HAP-1 (cell line): ENCODE results near the gene ADAMTS8.

Experiments
- DNase-seq, 2 experiments: peaks; one replicate each; pipeline ENCODE4 v3.0.0-alpha.2; 2016 to 2020; ENCODE audit warnings: low spot score in 2 of 2
- H3K27me3 ChIP-seq: fragments of 250-450 bp; sonication (Bioruptor Pico); 2 replicates; pipeline ENCODE4 v1.5.1; 2020; ENCODE audit warnings: low read depth, mild to moderate bottlenecking, moderate library complexity
- H3K36me3 ChIP-seq: fragments of 250-450 bp; sonication (Bioruptor Pico); replicated peaks from 2 replicates; pipeline ENCODE4 v1.5.1; 2020; ENCODE audit warnings: mild to moderate bottlenecking
- H3K4me1 ChIP-seq: fragments of 250-450 bp; sonication (Bioruptor Pico); 2 replicates; pipeline ENCODE4 v1.5.1; 2020; ENCODE audit warnings: mild to moderate bottlenecking
- H3K4me3 ChIP-seq: fragments of 250-450 bp; sonication (Bioruptor Pico); 2 replicates; pipeline ENCODE4 v1.5.1; 2020; ENCODE audit warnings: mild to moderate bottlenecking, moderate library complexity
- H3K9me3 ChIP-seq: fragments of 250-450 bp; sonication (Bioruptor Pico); 2 replicates; pipeline ENCODE4 v1.5.1; 2020; ENCODE audit warnings: mild to moderate bottlenecking, moderate library complexity
- in situ Hi-C: fragments of 300-500 bp; cut with MboI; formaldehyde crosslinking; loops from 3 replicates; pipeline ENCODE4 v1.14.3; 2020; ENCODE audit warnings: low sequenced_read_pairs, inconsistent platforms, mixed read lengths

ADAMTS8 gene

DNA sequence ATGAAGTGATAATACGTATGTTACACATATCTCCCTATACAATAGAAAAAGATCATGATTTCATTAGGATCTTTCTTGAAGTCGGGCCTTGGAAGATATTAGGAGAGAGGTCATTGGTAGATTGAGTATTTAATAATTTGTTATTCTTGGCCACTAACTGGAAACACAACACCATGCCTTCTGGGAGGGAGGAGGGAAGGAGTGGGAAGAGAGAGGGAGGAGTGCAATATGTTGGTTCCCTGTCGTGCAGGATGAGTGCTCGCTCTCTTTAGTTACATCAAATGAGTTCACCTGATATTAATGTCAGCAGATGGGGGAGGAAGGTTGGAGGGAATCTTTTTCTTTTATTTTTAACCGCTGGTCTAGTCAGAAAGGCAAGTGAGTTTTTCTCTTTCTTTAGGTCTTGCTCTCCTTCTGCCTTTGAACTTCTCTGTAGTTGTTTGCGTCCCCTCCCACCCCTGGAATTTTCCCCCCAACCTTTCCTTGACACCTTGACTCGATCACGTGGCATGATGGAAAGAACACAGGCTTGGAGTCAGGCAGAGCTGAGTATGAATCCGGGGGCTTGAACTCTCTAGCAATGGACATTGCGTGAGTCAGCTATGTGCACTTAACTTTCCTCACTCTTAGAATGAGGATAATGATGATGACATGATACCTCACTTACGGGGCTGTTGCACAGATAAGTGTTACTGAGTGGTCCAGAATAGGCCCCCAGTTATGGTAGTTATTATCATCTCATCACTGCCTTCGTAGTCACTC is 26.3 kb upstream of the ADAMTS8 start:
- no peak for DNase-seq
- Histone ChIP-seq H3K9me3 (no peaks in the 10 kb centered on the region), H3K36me3 (no peaks in the 10 kb centered on the region), H3K4me3 (no peak overlapping the region), H3K4me1 (no peaks in the 10 kb centered on the region), H3K27me3 (no peaks in the 10 kb centered on the region)
- in situ Hi-C loops: no loop called here

GRCh38 chr11:130452940-130453339 is 24.5 kb upstream of the ADAMTS8 start:
- H3K4me3 ChIP-seq: no peak overlapping the region
- DNase-seq: no peak
- H3K27me3 ChIP-seq: no peaks in the 10 kb centered on the region
- H3K9me3 ChIP-seq: no peaks in the 10 kb centered on the region
- no peaks in the 10 kb centered on the region for H3K4me1 ChIP-seq
- H3K36me3 ChIP-seq: no peaks in the 10 kb centered on the region
- in situ Hi-C loops: no loop called here

- Histone ChIP-seq H3K4me3 (no peak overlapping the region), H3K9me3 (no peaks in the 10 kb centered on the region), H3K36me3 (no peaks in the 10 kb centered on the region), H3K4me1 (no peaks in the 10 kb centered on the region), H3K27me3 (no peaks in the 10 kb centered on the region)
- DNase-seq: no peak
- in situ Hi-C loops: no loop called here
Observed at GRCh38 chr11:130452176-130452575, 23.8 kb upstream of the ADAMTS8 start.

DNA sequence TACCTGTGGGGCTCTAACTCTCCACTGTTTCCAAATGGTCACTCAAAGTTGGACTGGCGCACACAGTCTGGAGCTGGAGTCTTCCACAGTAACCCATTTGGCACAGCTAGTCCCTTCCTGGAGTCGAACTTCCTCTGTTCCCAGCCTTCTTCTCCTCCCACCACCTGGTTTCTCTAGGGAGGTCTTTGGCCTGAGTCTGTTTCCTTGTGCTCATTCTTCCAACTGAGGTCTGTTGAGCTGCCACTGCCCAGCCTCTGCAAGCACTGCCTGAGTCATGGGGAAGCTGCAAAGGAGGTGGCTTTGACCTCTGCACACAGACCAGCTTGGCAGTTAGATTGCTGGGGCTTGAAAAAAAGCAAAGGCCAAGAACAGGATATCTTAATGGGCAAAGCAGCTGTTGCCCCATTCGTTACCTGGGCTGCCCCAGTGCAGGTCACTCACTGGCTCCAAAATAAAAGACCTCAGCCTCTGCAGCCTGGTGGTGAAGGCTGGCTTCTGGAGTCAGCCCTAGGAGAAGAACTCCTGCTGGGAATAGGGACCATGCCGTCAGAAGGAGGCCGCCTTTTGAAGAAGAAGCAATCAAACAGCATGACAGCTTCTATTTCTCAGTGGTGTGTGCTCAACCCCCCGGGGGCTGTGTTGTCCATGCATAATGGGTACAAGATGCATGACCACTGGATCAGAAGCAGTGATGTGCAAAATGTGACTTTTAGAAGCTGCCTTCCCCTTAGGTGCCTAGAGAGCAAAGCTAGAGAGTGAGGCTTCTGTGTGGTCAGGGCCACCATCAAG is 23.0 kb upstream of the ADAMTS8 start:
- DNase-seq: no peak
- in situ Hi-C loops: no loop called here
- Histone ChIP-seq H3K27me3 (no peaks in the 10 kb centered on the region), H3K4me3 (no peak overlapping the region), H3K4me1 (no peaks in the 10 kb centered on the region), H3K9me3 (no peaks in the 10 kb centered on the region), H3K36me3 (no peaks in the 10 kb centered on the region)

DNA sequence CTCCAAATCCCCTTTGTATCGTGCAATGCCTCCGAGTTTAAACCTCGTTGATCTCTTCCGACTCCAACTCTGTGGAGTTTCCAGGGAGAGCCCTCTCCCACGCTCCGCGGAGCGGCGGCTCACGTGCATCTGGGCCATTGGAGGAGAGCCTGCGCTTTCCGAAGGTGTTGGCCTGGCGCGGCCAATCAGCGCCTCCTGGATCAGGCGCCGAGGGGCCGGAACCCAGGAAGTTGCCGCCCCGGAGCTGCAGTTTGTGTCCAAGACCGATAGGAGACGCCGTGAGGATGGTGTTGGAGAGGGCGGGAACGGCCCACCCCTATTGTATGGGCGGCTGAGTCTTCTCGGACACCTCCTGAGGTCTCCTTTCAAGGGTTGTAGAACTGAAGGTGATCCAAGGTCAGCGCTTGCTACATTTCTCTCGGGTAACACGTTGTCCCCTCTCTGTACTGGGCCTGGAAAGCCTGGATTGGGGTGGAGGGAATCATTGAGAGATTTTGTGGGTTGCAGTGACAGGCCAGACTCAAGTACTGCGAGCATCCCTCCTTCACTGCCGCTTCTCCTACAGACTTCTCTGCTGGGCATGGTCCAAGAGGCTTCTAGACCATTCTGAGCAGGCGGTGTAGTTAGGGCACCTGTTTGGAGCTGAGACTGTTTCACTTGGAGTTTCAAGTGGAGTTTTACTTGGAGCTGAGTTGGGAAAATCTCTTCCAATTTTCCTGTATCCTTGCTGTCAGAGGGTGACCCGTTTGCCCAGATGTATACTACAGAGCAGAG is 21.8 kb upstream of the ADAMTS8 start:
- DNase-seq: no peak
- no peaks in the 10 kb centered on the region for H3K4me1 ChIP-seq
- no peak overlapping the region for H3K4me3 ChIP-seq
- H3K9me3 ChIP-seq: no peaks in the 10 kb centered on the region
- in situ Hi-C loops: no loop called here
- H3K36me3 ChIP-seq: no peaks in the 10 kb centered on the region
- H3K27me3 ChIP-seq: no peaks in the 10 kb centered on the region

DNA sequence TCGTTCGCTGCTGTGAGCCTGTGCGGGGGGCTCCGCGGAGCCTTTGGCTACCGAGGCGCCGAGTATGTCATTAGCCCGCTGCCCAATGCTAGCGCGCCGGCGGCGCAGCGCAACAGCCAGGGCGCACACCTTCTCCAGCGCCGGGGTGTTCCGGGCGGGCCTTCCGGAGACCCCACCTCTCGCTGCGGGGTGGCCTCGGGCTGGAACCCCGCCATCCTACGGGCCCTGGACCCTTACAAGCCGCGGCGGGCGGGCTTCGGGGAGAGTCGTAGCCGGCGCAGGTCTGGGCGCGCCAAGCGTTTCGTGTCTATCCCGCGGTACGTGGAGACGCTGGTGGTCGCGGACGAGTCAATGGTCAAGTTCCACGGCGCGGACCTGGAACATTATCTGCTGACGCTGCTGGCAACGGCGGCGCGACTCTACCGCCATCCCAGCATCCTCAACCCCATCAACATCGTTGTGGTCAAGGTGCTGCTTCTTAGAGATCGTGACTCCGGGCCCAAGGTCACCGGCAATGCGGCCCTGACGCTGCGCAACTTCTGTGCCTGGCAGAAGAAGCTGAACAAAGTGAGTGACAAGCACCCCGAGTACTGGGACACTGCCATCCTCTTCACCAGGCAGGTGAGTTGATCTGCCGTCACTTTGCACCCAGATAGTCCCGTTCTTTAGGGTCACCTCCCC is 21.0 kb upstream of the ADAMTS8 start:
- Histone ChIP-seq H3K36me3 (no peaks in the 10 kb centered on the region), H3K4me3 (peak overlapping the region; percentile 48), H3K4me1 (no peaks in the 10 kb centered on the region), H3K9me3 (no peaks in the 10 kb centered on the region), H3K27me3 (no peaks in the 10 kb centered on the region)
- in situ Hi-C loops: no loop called here
- DNase-seq: peak in 1 of 2 experiments; percentile 17

DNA sequence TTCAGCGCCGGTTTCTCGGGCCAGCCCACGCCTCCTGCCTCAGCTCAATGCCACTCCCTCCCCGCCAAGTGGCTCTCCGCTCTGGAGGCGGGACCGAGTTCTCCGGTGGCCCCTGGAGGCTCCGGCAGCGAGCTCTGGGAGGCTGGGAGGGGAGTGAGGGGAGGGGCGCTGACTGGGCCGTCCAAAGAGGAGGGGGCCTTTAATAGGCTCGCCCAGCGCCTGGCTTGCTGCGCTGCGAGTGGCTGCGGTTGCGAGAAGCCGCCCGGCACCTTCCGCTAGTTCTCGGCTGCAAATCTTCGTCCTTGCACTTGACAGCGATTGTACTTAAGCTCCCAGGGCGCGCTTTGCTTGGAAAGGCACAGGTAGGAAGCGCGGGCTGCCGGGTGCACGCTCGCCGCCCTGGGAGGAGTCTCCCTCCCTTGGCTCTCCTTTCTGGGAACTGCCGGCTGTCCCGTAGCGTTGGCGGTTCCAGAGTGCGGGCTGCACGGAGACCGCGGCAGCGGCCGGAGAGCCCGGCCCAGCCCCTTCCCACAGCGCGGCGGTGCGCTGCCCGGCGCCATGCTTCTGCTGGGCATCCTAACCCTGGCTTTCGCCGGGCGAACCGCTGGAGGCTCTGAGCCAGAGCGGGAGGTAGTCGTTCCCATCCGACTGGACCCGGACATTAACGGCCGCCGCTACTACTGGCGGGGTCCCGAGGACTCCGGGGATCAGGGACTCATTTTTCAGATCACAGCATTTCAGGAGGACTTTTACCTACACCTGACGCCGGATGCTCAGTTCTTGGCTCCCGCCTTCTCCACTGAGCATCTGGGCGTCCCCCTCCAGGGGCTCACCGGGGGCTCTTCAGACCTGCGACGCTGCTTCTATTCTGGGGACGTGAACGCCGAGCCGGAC is 20.3 kb upstream of the ADAMTS8 start, which contains the start of gene ADAMTS15:
Gene ADAMTS15 (plus strand): TSS at position 230 of the 894 bp plus-strand sequence. CDS start 329 bp downstream, at position 559.
- no peaks in the 10 kb centered on the region for H3K27me3 ChIP-seq
- H3K9me3 ChIP-seq: no peaks in the 10 kb centered on the region
- no peaks in the 10 kb centered on the region for H3K4me1 ChIP-seq
- peak within 1 kb of the TSS; percentile 48 for H3K4me3 ChIP-seq
- H3K36me3 ChIP-seq: no peaks in the 10 kb centered on the region
- DNase-seq: peak; percentile 87 to 94
- in situ Hi-C loops: no loop called here

GRCh38 chr11:130448039-130448415 is 19.6 kb upstream of the ADAMTS8 start:
- peak overlapping the region; percentile 48 for H3K4me3 ChIP-seq
- no peak for DNase-seq
- no peaks in the 10 kb centered on the region for H3K36me3 ChIP-seq
- in situ Hi-C loops: no loop called here
- no peaks in the 10 kb centered on the region for H3K9me3 ChIP-seq
- H3K4me1 ChIP-seq: no peaks in the 10 kb centered on the region
- H3K27me3 ChIP-seq: no peaks in the 10 kb centered on the region

- no peak overlapping the region for H3K4me3 ChIP-seq
- no peaks in the 10 kb centered on the region for H3K4me1 ChIP-seq
- H3K36me3 ChIP-seq: no peaks in the 10 kb centered on the region
- in situ Hi-C loops: no loop called here
- H3K27me3 ChIP-seq: no peaks in the 10 kb centered on the region
- DNase-seq: no peak
- no peaks in the 10 kb centered on the region for H3K9me3 ChIP-seq
Observed at GRCh38 chr11:130445788-130446187, 17.4 kb upstream of the ADAMTS8 start.

DNA sequence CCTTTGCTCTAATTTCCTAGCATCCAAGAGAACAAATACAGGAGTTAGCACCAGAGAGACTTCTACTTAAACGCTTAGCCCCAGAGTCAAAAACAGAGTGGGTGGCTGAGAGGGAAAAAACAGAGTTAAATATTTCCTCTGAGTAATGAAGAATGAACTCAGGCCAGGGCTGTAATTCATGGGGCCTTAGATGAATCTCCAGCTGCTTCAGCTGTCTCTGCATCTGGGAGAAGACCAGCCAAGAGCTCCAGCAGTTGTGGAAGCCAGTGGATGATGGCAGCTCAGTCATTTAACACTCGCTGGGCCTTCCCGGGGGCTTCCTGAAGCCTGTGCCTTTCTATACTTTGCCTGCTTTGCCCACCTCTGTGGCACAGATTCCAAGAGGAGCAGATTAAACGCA is 14.3 kb upstream of the ADAMTS8 start:
- no peaks in the 10 kb centered on the region for H3K36me3 ChIP-seq
- H3K4me1 ChIP-seq: no peaks in the 10 kb centered on the region
- peaks cover 2% of the 10 kb centered on the region; the same call in 1 of the 2 replicates for H3K27me3 ChIP-seq
- no peaks in the 10 kb centered on the region for H3K9me3 ChIP-seq
- in situ Hi-C loops: no loop called here
- no peak for DNase-seq
- H3K4me3 ChIP-seq: no peak overlapping the region

DNA sequence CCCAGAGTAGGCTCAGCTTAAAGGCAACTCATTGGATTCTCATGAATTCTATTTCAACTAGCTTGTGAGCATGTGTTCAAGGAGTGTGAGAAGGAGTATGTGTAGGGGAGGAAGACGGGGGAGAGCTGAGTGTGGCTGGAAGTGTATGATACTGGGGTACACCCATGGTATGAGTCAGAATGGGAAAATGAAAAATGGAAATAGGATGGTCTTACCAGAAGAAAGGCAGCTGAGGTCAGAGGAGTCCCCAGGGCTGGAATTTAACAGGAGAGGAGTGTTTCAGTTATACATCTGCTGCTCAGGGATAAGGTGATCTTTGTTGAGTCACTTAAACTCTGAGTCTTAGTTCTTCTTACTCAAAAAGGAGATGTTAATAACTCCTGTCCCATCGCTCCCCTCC is 13.3 kb upstream of the ADAMTS8 start:
- H3K36me3 ChIP-seq: no peaks in the 10 kb centered on the region
- DNase-seq: no peak
- in situ Hi-C loops: no loop called here
- H3K27me3 ChIP-seq: peaks cover 2% of the 10 kb centered on the region; the same call in 1 of the 2 replicates
- H3K4me1 ChIP-seq: no peaks in the 10 kb centered on the region
- H3K9me3 ChIP-seq: no peaks in the 10 kb centered on the region
- H3K4me3 ChIP-seq: no peak overlapping the region

GRCh38 chr11:130439876-130440275 is 11.5 kb upstream of the ADAMTS8 start:
- H3K36me3 ChIP-seq: no peaks in the 10 kb centered on the region
- in situ Hi-C loops: loop anchor here (5.0 kb wide), 1 partner anchor 427 kb away; no protein-coding TSS in a partner anchor
- H3K27me3 ChIP-seq: peaks cover 2% of the 10 kb centered on the region; the same call in 1 of the 2 replicates
- no peaks in the 10 kb centered on the region for H3K9me3 ChIP-seq
- 0 out of 2 replicates have a peak, but pooled peaks cover 3% of the 10 kb centered on the region for H3K4me1 ChIP-seq
- no peak overlapping the region for H3K4me3 ChIP-seq
- DNase-seq: no peak
